Activated CD8-positive, alpha-beta memory T cell treated with anti-CD3 and anti-CD28 coated beads, Interleukin-2, amount 50 U/mL, for 24 hours (primary cell): Measurements from ENCODE around the gene MAPK10.

Source experiments
- DNase-seq: peaks from one replicate; pipeline ENCODE4 v3.0.0-alpha.2; 2020; ENCODE audit errors: extremely low read depth

The MAPK10 gene

GRCh38 chr4:86359944-86360478, at the start of gene MAPK10:
Gene MAPK10 (minus strand): TSS chr4:86360053.
- DNase-seq: peak; percentile 1

GRCh38 chr4:86403575-86403974, 43.7 kb upstream of the MAPK10 start:
- DNase-seq: no peak

GRCh38 chr4:86401826-86402225, 42.0 kb upstream of the MAPK10 start:
- DNase-seq: no peak

- DNase-seq: no peak
Observed at GRCh38 chr4:86400216-86400615, 40.4 kb upstream of the MAPK10 start.

GRCh38 chr4:86398187-86398586, 38.3 kb upstream of the MAPK10 start:
- DNase-seq: no peak

- DNase-seq: no peak
Observed at GRCh38 chr4:86393749-86394148, 33.9 kb upstream of the MAPK10 start.

GRCh38 chr4:86389664-86390063, 29.8 kb upstream of the MAPK10 start:
- DNase-seq: no peak

GRCh38 chr4:86388252-86388651, 28.4 kb upstream of the MAPK10 start:
- no peak for DNase-seq

- DNase-seq: no peak
Observed at GRCh38 chr4:86386817-86387415, 27.1 kb upstream of the MAPK10 start.

- no peak for DNase-seq
Observed at GRCh38 chr4:86386201-86386600, 26.3 kb upstream of the MAPK10 start.

- DNase-seq: no peak
Observed at GRCh38 chr4:86381431-86381830, 21.6 kb upstream of the MAPK10 start.

GRCh38 chr4:86380181-86380724, 20.4 kb upstream of the MAPK10 start:
- no peak for DNase-seq

GRCh38 chr4:86376850-86377249, 17.0 kb upstream of the MAPK10 start:
- DNase-seq: no peak

GRCh38 chr4:86368433-86368832, 8.6 kb upstream of the MAPK10 start:
- no peak for DNase-seq

- no peak for DNase-seq
Observed at GRCh38 chr4:86367577-86367976, 7.7 kb upstream of the MAPK10 start.

GRCh38 chr4:86366920-86367319, 7.1 kb upstream of the MAPK10 start:
- DNase-seq: no peak

- DNase-seq: no peak
Observed at GRCh38 chr4:86362510-86362909, 2.7 kb upstream of the MAPK10 start.

GRCh38 chr4:86358257-86358656, 1.6 kb downstream of the MAPK10 start:
- DNase-seq: no peak

- no peak for DNase-seq
Observed at GRCh38 chr4:86357608-86358007, 2.2 kb downstream of the MAPK10 start.

GRCh38 chr4:86356425-86357210, 3.2 kb downstream of the MAPK10 start:
- no peak for DNase-seq

- no peak for DNase-seq
Observed at GRCh38 chr4:86354390-86354789, 5.5 kb downstream of the MAPK10 start.

GRCh38 chr4:86346320-86346719, 13.5 kb downstream of the MAPK10 start:
- no peak for DNase-seq

- DNase-seq: no peak
Observed at GRCh38 chr4:86344127-86344526, 15.7 kb downstream of the MAPK10 start.
